H9 (cell line): ENCODE data around the gene LRP1. TPM values are rescaled to one million over a fixed set of nuclear protein-coding genes. Genes with fewer than 3 reads are reported as not detected.
A peak's percentile ranks its signal among the peaks of the same experiment; 100 is the strongest.

ENCODE experiments used
- DNase-seq: peaks from one replicate; pipeline ENCODE4 v3.0.0-alpha.2; 2017
- H2AFZ ChIP-seq: one replicate; pipeline ENCODE4 v1.6.1; 2013; ENCODE audit warnings: mild to moderate bottlenecking, low read length, control low read depth, moderate library complexity
- H2AK5ac ChIP-seq: 2 replicates; pipeline ENCODE4 v1.6.1; 2013; ENCODE audit warnings: low read length, control low read depth, mixed read lengths; ENCODE audit not compliant: insufficient read length
- H2BK120ac ChIP-seq: one replicate; pipeline ENCODE4 v1.6.1; 2013; ENCODE audit warnings: low read depth, mild to moderate bottlenecking, low read length, control low read depth, inconsistent platforms; ENCODE audit not compliant: poor library complexity, severe bottlenecking
- H2BK12ac ChIP-seq: 2 replicates; pipeline ENCODE4 v1.6.1; 2013; ENCODE audit warnings: low read length, control low read depth, mixed read lengths, low read depth; ENCODE audit not compliant: insufficient read length
- H2BK15ac ChIP-seq: 2 replicates; pipeline ENCODE4 v1.6.1; 2013; ENCODE audit warnings: low read depth, low read length, control low read depth
- H2BK20ac ChIP-seq: one replicate; pipeline ENCODE4 v1.6.1; 2013; ENCODE audit warnings: low read depth, mild to moderate bottlenecking, low read length, control low read depth, inconsistent platforms; ENCODE audit not compliant: poor library complexity, severe bottlenecking
- H2BK5ac ChIP-seq: 2 replicates; pipeline ENCODE4 v1.6.1; 2013; ENCODE audit warnings: low read length, control low read depth, mixed read lengths; ENCODE audit not compliant: insufficient read length
- H3K14ac ChIP-seq: 2 replicates; pipeline ENCODE4 v1.6.1; 2013; ENCODE audit warnings: low read length, control low read depth; ENCODE audit not compliant: insufficient read depth
- H3K18ac ChIP-seq: 2 replicates; pipeline ENCODE4 v1.6.1; 2013; ENCODE audit warnings: low read depth, mild to moderate bottlenecking, mixed read lengths, low read length, control low read depth; ENCODE audit not compliant: insufficient read length
- H3K23ac ChIP-seq: 2 replicates; pipeline ENCODE4 v1.6.1; 2013; ENCODE audit warnings: low read length, control low read depth, mixed read lengths, low read depth; ENCODE audit not compliant: insufficient read length
- H3K23me2 ChIP-seq: 2 replicates; pipeline ENCODE4 v1.6.1; 2013; ENCODE audit warnings: low read depth, mild to moderate bottlenecking, mixed read lengths, low read length, control low read depth; ENCODE audit not compliant: insufficient read length, poor library complexity, severe bottlenecking
- H3K27ac ChIP-seq: 2 replicates; pipeline ENCODE4 v1.5.1; 2013; ENCODE audit warnings: low read length, control low read depth, mixed read lengths, low read depth; ENCODE audit not compliant: insufficient read length
- H3K27me3 ChIP-seq: 2 replicates; pipeline ENCODE4 v1.6.1; 2013; ENCODE audit warnings: low read length, control low read depth, inconsistent platforms; ENCODE audit not compliant: insufficient read depth
- H3K4ac ChIP-seq: 2 replicates; pipeline ENCODE4 v1.6.1; 2013; ENCODE audit warnings: low read depth, mild to moderate bottlenecking, control low read depth, inconsistent platforms, low read length, moderate library complexity
- H3K4me1 ChIP-seq: 2 replicates; pipeline ENCODE4 v1.6.1; 2013; ENCODE audit warnings: low read length, control low read depth, inconsistent platforms; ENCODE audit not compliant: insufficient read depth
- H3K4me2 ChIP-seq: 2 replicates; pipeline ENCODE4 v1.6.1; 2013; ENCODE audit warnings: low read length, control low read depth, mixed read lengths; ENCODE audit not compliant: insufficient read length, insufficient read depth
- H3K56ac ChIP-seq: 2 replicates; pipeline ENCODE4 v1.6.1; 2013; ENCODE audit warnings: low read depth, mild to moderate bottlenecking, mixed read lengths, low read length, control low read depth; ENCODE audit not compliant: insufficient read length
- H3K79me1 ChIP-seq: 2 replicates; pipeline ENCODE4 v1.6.1; 2013; ENCODE audit warnings: low read depth, mild to moderate bottlenecking, moderate library complexity, low read length, control low read depth, inconsistent platforms; ENCODE audit not compliant: insufficient read depth, poor library complexity, severe bottlenecking
- H3K79me2 ChIP-seq: 2 replicates; pipeline ENCODE4 v1.6.1; 2013; ENCODE audit warnings: low read length, control low read depth, inconsistent platforms; ENCODE audit not compliant: insufficient read depth
- H3K9ac ChIP-seq: 2 replicates; pipeline ENCODE4 v1.6.1; 2013; ENCODE audit warnings: low read length, control low read depth, mixed read lengths; ENCODE audit not compliant: insufficient read length; ENCODE audit errors: extremely low read depth
- H3K9me3 ChIP-seq: one replicate; pipeline ENCODE4 v1.6.1; 2013; ENCODE audit warnings: low read depth, low read length, inconsistent platforms; ENCODE audit not compliant: control insufficient read depth
- H3T11ph ChIP-seq: one replicate; pipeline ENCODE4 v1.6.1; 2013; ENCODE audit warnings: mild to moderate bottlenecking, low read length, control low read depth, inconsistent platforms
- H4K20me1 ChIP-seq: one replicate; pipeline ENCODE4 v1.6.1; 2013; ENCODE audit not compliant: control insufficient read depth, insufficient read length, insufficient read depth
- H4K5ac ChIP-seq: 2 replicates; pipeline ENCODE4 v1.6.1; 2013; ENCODE audit warnings: low read depth, mild to moderate bottlenecking, mixed read lengths, low read length, control low read depth; ENCODE audit not compliant: insufficient read length
- H4K8ac ChIP-seq: replicated peaks from 2 replicates; pipeline ENCODE4 v1.6.1; 2013; ENCODE audit warnings: low read length, control low read depth, mixed read lengths, low read depth; ENCODE audit not compliant: insufficient read length
- H4K91ac ChIP-seq: 2 replicates; pipeline ENCODE4 v1.6.1; 2013; ENCODE audit warnings: low read depth, mild to moderate bottlenecking, moderate library complexity, mixed read lengths, low read length, control low read depth; ENCODE audit not compliant: insufficient read length
- H3K27ac Mint-ChIP-seq, 3 experiments: 2 replicates in 2 of 3; 3 replicates in 1 of 3; pipeline ENCODE4 v1.8.0; 2020 to 2021; ENCODE audit warnings: mixed read lengths in 3 of 3, mild to moderate bottlenecking in 1 of 3, moderate library complexity in 1 of 3
- H3K27me3 Mint-ChIP-seq: 2 replicates; pipeline ENCODE4 v1.8.0; 2021; ENCODE audit warnings: low read depth, mild to moderate bottlenecking, moderate library complexity, mixed read lengths
- H3K36me3 Mint-ChIP-seq, 3 experiments: 2 replicates in 2 of 3; 3 replicates in 1 of 3; pipeline ENCODE4 v1.8.0; 2020 to 2021; ENCODE audit warnings: low read depth in 3 of 3, mixed read lengths in 3 of 3; ENCODE audit not compliant: insufficient read depth in 1 of 3
- H3K4me1 Mint-ChIP-seq, 2 experiments: 2 replicates each; pipeline ENCODE4 v1.8.0; 2020; ENCODE audit warnings: mixed read lengths in 2 of 2
- H3K4me3 Mint-ChIP-seq, 2 experiments: 2 replicates in 1 of 2; 3 replicates in 1 of 2; pipeline ENCODE4 v1.8.0; 2020 to 2021; ENCODE audit warnings: mild to moderate bottlenecking in 2 of 2, mixed read lengths in 2 of 2, moderate library complexity in 1 of 2
- H3K9me3 Mint-ChIP-seq, 2 experiments: 2 replicates in 1 of 2; 3 replicates in 1 of 2; pipeline ENCODE4 v1.8.0; 2020; ENCODE audit warnings: mild to moderate bottlenecking in 2 of 2, mixed read lengths in 2 of 2, moderate library complexity in 1 of 2
- WGBS: extraction: QIAGEN DNeasy Blood & Tissue Kit; methylation state at CpG from one replicate; pipeline ENCODE4 v1.1.7; 2013; ENCODE audit warnings: missing lambda C conversion rate, low lambda C conversion rate, mixed read lengths; ENCODE audit not compliant: insufficient read length; ENCODE audit errors: extremely low coverage; 5-methylcytosine and 5-hydroxymethylcytosine counted together
- total RNA-seq: library from RNA; stranded (reverse); gene quantifications from 2 replicates; pipeline ENCODE4 v1.2.1, GENCODE V29; 2021
- TF ChIP-seq, protein P1 (sequence below): fragments of 200-600 bp; sonication (generic); conservative IDR thresholded peaks from 3 replicates; pipeline ENCODE4 v1.8.0; 2021; ENCODE audit warnings: antibody characterized with exemption, mild to moderate bottlenecking

The LRP1 gene
- total RNA-seq, 1 experiment from 2014 or later: 115 TPM

GRCh38 chr12:57181561-57182155 lies 53.4 kb downstream of the LRP1 start:
- Histone ChIP-seq H2BK5ac (no peak overlapping the region), H4K91ac (no peak overlapping the region), H4K8ac (no peak overlapping the region), H3K14ac (no peak overlapping the region), H3K9me3 (no peaks in the 10 kb centered on the region), H4K5ac (no peak overlapping the region), H3K4me2 (no peak overlapping the region), H3K27ac (no peak overlapping the region), H3K23me2 (no peaks in the 10 kb centered on the region), H3K27me3 (no peaks in the 10 kb centered on the region), H3K9ac (no peak overlapping the region), H2AFZ (no peak overlapping the region), H3K23ac (no peak overlapping the region), H3K79me1 (no peaks in the 10 kb centered on the region), H2BK20ac (no peak overlapping the region), H2BK15ac (no peak overlapping the region), H2BK12ac (no peak overlapping the region), H3K56ac (no peak overlapping the region), H3K4ac (no peak overlapping the region), H3K4me1 (no peaks in the 10 kb centered on the region), H4K20me1 (no peaks in the 10 kb centered on the region), H3K79me2 (no peaks in the 10 kb centered on the region), H3K18ac (no peak overlapping the region), H3T11ph (no peak overlapping the region), H2BK120ac (no peak overlapping the region), H2AK5ac (no peak overlapping the region)
- Mint-ChIP-seq H3K4me1 (peaks cover 4 to 5% of the 10 kb centered on the region in 2 experiments), H3K9me3 (no peaks in the 10 kb centered on the region), H3K27ac (peak overlapping the region in 2 of 3 experiments; percentile 30 to 32; a peak in 3 of 7 replicates), H3K27me3 (no peaks in the 10 kb centered on the region), H3K36me3 (peaks cover 50 to 92% (median 91%) of the 10 kb centered on the region in 3 experiments; a peak in 6 of 7 replicates), H3K4me3 (no peak overlapping the region)
- TF ChIP-seq, protein P1, sequence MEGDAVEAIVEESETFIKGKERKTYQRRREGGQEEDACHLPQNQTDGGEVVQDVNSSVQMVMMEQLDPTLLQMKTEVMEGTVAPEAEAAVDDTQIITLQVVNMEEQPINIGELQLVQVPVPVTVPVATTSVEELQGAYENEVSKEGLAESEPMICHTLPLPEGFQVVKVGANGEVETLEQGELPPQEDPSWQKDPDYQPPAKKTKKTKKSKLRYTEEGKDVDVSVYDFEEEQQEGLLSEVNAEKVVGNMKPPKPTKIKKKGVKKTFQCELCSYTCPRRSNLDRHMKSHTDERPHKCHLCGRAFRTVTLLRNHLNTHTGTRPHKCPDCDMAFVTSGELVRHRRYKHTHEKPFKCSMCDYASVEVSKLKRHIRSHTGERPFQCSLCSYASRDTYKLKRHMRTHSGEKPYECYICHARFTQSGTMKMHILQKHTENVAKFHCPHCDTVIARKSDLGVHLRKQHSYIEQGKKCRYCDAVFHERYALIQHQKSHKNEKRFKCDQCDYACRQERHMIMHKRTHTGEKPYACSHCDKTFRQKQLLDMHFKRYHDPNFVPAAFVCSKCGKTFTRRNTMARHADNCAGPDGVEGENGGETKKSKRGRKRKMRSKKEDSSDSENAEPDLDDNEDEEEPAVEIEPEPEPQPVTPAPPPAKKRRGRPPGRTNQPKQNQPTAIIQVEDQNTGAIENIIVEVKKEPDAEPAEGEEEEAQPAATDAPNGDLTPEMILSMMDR: no peak
- no peak for DNase-seq
- WGBS: no CpG with 5 or more reads among the region's 5 CpGs
